ENCODE measurements around the gene SLC24A1.

- no peak for TF ChIP-seq CTCF (IDR thresholded peaks at IDR 0.05)
- no peak for TF ChIP-seq POLR2A (IDR thresholded peaks at IDR 0.05)
- TF ChIP-seq POLR2AphosphoS5 (IDR thresholded peaks at IDR 0.05) = no peak
Observed at GRCh38 chr15:65651042-65651322, 29.2 kb downstream of the SLC24A1 start.

Data from breast epithelium (tissue), 3 donors.